IPS-20b (cell line): Measurements from ENCODE around the gene EFCAB5.

Source experiments
- H3K27ac ChIP-seq: one replicate; pipeline ENCODE4 v1.5.1; 2013; ENCODE audit warnings: low read length
- H3K27me3 ChIP-seq: 2 replicates; pipeline ENCODE4 v1.6.1; 2013; ENCODE audit warnings: mild to moderate bottlenecking, low read length, inconsistent platforms; ENCODE audit not compliant: insufficient read depth
- H3K36me3 ChIP-seq: 2 replicates; pipeline ENCODE4 v1.6.1; 2013; ENCODE audit warnings: low read depth, mild to moderate bottlenecking, inconsistent platforms, low read length, moderate library complexity; ENCODE audit not compliant: insufficient read depth
- H3K4me1 ChIP-seq: 2 replicates; pipeline ENCODE4 v1.6.1; 2013; ENCODE audit warnings: mild to moderate bottlenecking, control low read depth, inconsistent platforms, low read length, moderate library complexity; ENCODE audit not compliant: insufficient read depth
- H3K4me3 ChIP-seq: 2 replicates; pipeline ENCODE4 v1.5.1; 2013; ENCODE audit warnings: mild to moderate bottlenecking, low read length, inconsistent platforms
- H3K9ac ChIP-seq: 2 replicates; pipeline ENCODE4 v1.6.1; 2013; ENCODE audit warnings: low read depth, mild to moderate bottlenecking, inconsistent platforms, low read length, moderate library complexity
- H3K9me3 ChIP-seq: 2 replicates; pipeline ENCODE4 v1.6.1; 2013; ENCODE audit warnings: mild to moderate bottlenecking, low read depth, low read length, inconsistent platforms; ENCODE audit not compliant: insufficient read depth

Gene EFCAB5

GRCh38 chr17:30151471-30151870 lies 210.0 kb downstream of the EFCAB5 start:
- H3K4me1 ChIP-seq = peaks cover 4% of the 10 kb centered on the region; the same call in 1 of the 2 replicates
- H3K36me3 ChIP-seq = no peaks in the 10 kb centered on the region
- no peaks in the 10 kb centered on the region for H3K9me3 ChIP-seq
- no peak overlapping the region for H3K9ac ChIP-seq
- no peaks in the 10 kb centered on the region for H3K27me3 ChIP-seq
- no peak overlapping the region for H3K27ac ChIP-seq
- no peak overlapping the region for H3K4me3 ChIP-seq

GRCh38 chr17:30153463-30153862 lies 212.0 kb downstream of the EFCAB5 start:
- H3K27me3 ChIP-seq = no peaks in the 10 kb centered on the region

GRCh38 chr17:30155389-30155788 lies 214.0 kb downstream of the EFCAB5 start:
- Histone ChIP-seq H3K9me3 (no peaks in the 10 kb centered on the region), H3K9ac (no peak overlapping the region), H3K27me3 (no peaks in the 10 kb centered on the region), H3K27ac (no peak overlapping the region), H3K4me1 (no peaks in the 10 kb centered on the region), H3K4me3 (no peak overlapping the region), H3K36me3 (peaks cover 12% of the 10 kb centered on the region)

More at GRCh38 chr17:30153463-30153862, 212.0 kb downstream of the EFCAB5 start:
- Histone ChIP-seq H3K27ac (no peak overlapping the region), H3K4me3 (no peak overlapping the region), H3K4me1 (no peaks in the 10 kb centered on the region; the same call in 1 of the 2 replicates), H3K9ac (no peak overlapping the region), H3K9me3 (no peaks in the 10 kb centered on the region), H3K36me3 (peaks cover 12% of the 10 kb centered on the region)
